Calu3 (cell line): ENCODE data around the gene C16orf90. TPM values are rescaled to one million over a fixed set of nuclear protein-coding genes. Genes with fewer than 3 reads are reported as not detected.

ENCODE experiments used
- BruUV-seq: library from RNA; stranded (reverse); fragments of 400-500 nt; replicated peaks from 2 replicates; lab custom pipeline; 2021; lab: Mats Ljungman, UMichigan
- CTCF ChIA-PET: fragments of 300-600 bp; sonication (Branson Sonifier 250); formaldehyde crosslinking; loops from one replicate; lab custom pipeline; 2022; ENCODE audit warnings: antibody characterized with exemption; lab: Charles Lee
- DNase-seq: peaks from one replicate; pipeline ENCODE4 v3.0.0; 2022
- H3K27ac Mint-ChIP-seq: one replicate; pipeline ENCODE4 v1.8.0; 2022; ENCODE audit warnings: mixed read lengths; ENCODE audit not compliant: unreplicated experiment
- H3K27me3 Mint-ChIP-seq: one replicate; pipeline ENCODE4 v1.8.0; 2022; ENCODE audit warnings: mixed read lengths; ENCODE audit not compliant: unreplicated experiment
- H3K36me3 Mint-ChIP-seq: one replicate; pipeline ENCODE4 v1.8.0; 2022; ENCODE audit warnings: mild to moderate bottlenecking, moderate library complexity, mixed read lengths; ENCODE audit not compliant: insufficient read depth, unreplicated experiment
- H3K4me1 Mint-ChIP-seq: one replicate; pipeline ENCODE4 v1.8.0; 2022; ENCODE audit warnings: mild to moderate bottlenecking, low read depth, mixed read lengths; ENCODE audit not compliant: unreplicated experiment
- H3K4me3 Mint-ChIP-seq: one replicate; pipeline ENCODE4 v1.8.0; 2022; ENCODE audit warnings: mild to moderate bottlenecking, low read depth, moderate library complexity, mixed read lengths; ENCODE audit not compliant: unreplicated experiment
- H3K9me3 Mint-ChIP-seq: one replicate; pipeline ENCODE4 v1.8.0; 2022; ENCODE audit warnings: low read depth, mixed read lengths; ENCODE audit not compliant: unreplicated experiment
- CTCF ChIP-seq: fragments of 200-600 bp; IDR thresholded peaks from one replicate; pipeline ENCODE4 v1.8.0; 2022; ENCODE audit warnings: antibody characterized with exemption; ENCODE audit not compliant: unreplicated experiment
- intact Hi-C: fragments of 100-400 bp; cut with micrococcal nuclease; formaldehyde crosslinking; loops from one replicate; pipeline ENCODE4 v1.10.0; 2022; ENCODE audit not compliant: unreplicated experiment
- total RNA-seq: library from RNA; stranded (reverse); gene quantifications from 2 replicates; pipeline ENCODE4 v1.2.3, GENCODE V29; 2022

Gene C16orf90
- total RNA-seq, 1 experiment from 2014 or later: not detected

DNA sequence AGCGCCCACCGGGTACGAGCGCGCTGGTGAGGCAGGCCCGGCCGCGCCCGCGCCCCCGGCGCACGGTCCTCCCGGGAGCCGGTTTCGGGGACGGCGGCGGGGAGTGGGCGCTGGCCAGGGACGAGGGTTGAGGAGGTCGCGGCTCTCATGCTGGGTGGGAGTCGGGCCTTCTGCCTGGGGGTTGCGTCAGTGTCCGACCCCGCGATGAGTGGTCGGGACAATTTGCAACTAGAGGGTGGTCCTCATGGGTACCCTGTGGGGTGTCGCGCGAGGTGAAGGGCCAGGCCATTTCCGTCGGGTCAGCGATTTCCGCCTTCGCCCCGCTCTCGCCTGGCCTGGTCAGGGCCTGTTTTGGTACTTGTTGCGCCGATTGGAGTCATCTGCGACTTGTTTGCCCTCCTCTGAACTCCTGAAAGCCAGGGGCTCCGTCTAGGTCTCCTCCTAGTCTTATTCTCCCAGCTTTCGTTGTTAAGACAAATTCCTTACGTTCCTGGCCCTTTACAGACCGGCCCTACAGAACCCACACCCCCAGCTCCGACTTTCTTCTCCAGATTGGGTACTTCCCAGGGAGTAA is 36.9 kb downstream of the C16orf90 start:
- CTCF ChIA-PET: interaction anchor here (0.6 to 1.0 kb wide), 2 partner anchors 176 to 500 kb away, joined by 4 read pairs; no protein-coding TSS in a partner anchor
- no peak for TF ChIP-seq CTCF
- Mint-ChIP-seq H3K27ac (peak overlapping the region; percentile 41), H3K4me3 (peak overlapping the region; percentile 83), H3K27me3 (no peaks in the 10 kb centered on the region), H3K4me1 (peaks cover 28% of the 10 kb centered on the region), H3K9me3 (no peaks in the 10 kb centered on the region), H3K36me3 (peaks cover 34% of the 10 kb centered on the region)
- DNase-seq: peak; percentile 24
- no TSS peak for BruUV-seq
- intact Hi-C loops: loop anchor here (5.0 kb wide), 2 partner anchors 56 to 196 kb away; partner anchors contain the start of genes ZNF174 and ZSCAN32

DNA sequence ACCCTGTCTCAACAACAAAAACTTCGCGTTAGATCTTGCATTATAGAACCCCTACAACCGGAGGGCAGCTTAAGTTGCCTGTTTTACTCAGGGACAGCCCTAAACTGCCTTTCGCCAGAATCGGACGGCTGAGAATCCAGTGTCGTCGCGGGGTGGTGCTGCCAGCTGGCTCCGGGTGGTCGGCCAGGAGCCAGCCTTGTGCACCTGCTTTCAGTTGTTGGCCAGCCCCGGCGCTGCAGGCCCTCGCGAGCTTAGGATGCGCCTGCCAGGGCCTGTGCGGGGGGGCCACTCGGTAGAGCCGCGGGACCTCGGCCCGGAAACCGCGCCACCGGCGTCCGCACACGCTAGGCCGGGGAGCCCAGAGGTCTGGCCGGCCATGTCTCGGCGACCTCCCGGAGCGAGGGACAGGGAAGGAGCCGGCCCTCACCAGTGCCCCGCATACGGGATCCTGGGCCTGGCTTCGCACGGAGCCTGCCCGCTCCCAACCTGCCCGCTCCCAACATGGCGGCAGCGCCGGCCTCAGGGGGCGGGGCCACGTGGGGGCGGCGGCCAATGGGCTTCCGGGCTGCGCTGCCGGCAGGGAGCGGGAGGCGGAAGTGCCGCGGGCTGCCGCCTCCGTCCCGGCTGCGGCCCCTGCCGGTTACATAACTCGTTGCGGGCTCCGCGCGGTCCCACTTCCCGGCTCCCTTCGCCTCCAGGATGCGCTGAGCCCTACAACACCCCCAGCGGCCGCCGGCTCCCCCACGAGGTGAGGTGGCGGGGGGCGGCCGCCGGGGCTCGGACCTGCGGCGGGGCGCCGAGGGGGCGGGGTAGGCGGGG is 37.6 kb downstream of the C16orf90 start:
- CTCF ChIA-PET: interaction anchor here (0.7 kb wide), 1 partner anchor 323 kb away, joined by 3 read pairs; the partner anchor contains the start of gene ZNF213
- intact Hi-C loops: loop anchor here (5.0 kb wide), 2 partner anchors 55 to 195 kb away; partner anchors contain the start of genes ZNF174 and ZSCAN32

GRCh38 chr16:3454631-3455147 is 40.6 kb downstream of the C16orf90 start:
- CTCF ChIA-PET: no interaction called here
- H3K9me3 Mint-ChIP-seq: no peaks in the 10 kb centered on the region
- H3K27me3 Mint-ChIP-seq: no peaks in the 10 kb centered on the region
- no peak overlapping the region for H3K27ac Mint-ChIP-seq
- H3K4me1 Mint-ChIP-seq: peaks cover 10% of the 10 kb centered on the region
- no peak for TF ChIP-seq CTCF
- H3K4me3 Mint-ChIP-seq: no peak overlapping the region
- H3K36me3 Mint-ChIP-seq: peaks cover 33% of the 10 kb centered on the region
- no TSS peak for BruUV-seq
- no peak for DNase-seq
- intact Hi-C loops: loop anchor here (5.0 kb wide), 2 partner anchors 52 to 192 kb away; partner anchors contain the start of genes ZNF174 and ZSCAN32

More for the DNA sequence above, 37.6 kb downstream of the C16orf90 start:
- Mint-ChIP-seq H3K4me3 (peak overlapping the region; percentile 83), H3K27ac (peak overlapping the region; percentile 86), H3K36me3 (peaks cover 34% of the 10 kb centered on the region), H3K9me3 (no peaks in the 10 kb centered on the region), H3K27me3 (no peaks in the 10 kb centered on the region), H3K4me1 (peaks cover 28% of the 10 kb centered on the region)
- BruUV-seq: TSS peak; percentile 95
- peak; percentile 50 for TF ChIP-seq CTCF
- peak; percentile 98 for DNase-seq

DNA sequence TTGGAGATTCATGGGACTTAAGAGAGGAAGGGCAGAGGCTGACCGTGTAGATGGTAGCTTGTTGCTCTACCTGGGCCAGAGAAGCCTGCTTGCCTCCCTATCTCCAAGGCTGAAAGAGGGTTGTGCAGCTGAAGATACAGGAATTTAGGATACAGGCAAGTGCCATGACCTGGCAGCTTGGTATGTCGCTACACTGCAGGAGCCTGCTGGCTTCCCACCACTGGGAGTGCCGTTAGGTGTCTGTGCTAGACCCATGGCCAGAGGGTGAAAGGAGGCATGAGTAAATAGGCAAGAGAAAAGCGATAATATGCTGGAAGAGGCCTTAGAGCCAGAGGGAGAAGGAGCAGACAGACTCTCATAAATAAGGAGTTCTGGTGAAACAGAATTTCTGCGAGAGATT is 41.2 kb downstream of the C16orf90 start:
- no TSS peak for BruUV-seq
- Mint-ChIP-seq H3K4me1 (peaks cover 4% of the 10 kb centered on the region), H3K36me3 (peaks cover 27% of the 10 kb centered on the region), H3K4me3 (no peak overlapping the region), H3K27ac (no peak overlapping the region), H3K27me3 (no peaks in the 10 kb centered on the region), H3K9me3 (no peaks in the 10 kb centered on the region)
- no peak for DNase-seq
- TF ChIP-seq CTCF: no peak
- intact Hi-C loops: no loop called here
- CTCF ChIA-PET: no interaction called here
